Peyer's patch (tissue), 4 donors: Measurements from ENCODE around the gene COMMD4. TPM values are rescaled to one million over a fixed set of nuclear protein-coding genes. Genes with fewer than 3 reads are reported as not detected.
A peak's percentile ranks its signal among the peaks of the same experiment; 100 is the strongest.

Source experiments
- DNase-seq, 3 donors: peaks; one replicate each; pipeline ENCODE4 v3.0.0-alpha.2; 2017 to 2019
- H3K27ac ChIP-seq, 4 donors: fragments of 200-600 bp; sonication (generic); one replicate each; pipeline ENCODE4 v1.5.1; 2016 to 2019
- H3K27me3 ChIP-seq, 2 donors: fragments of 200-600 bp; sonication (generic); one replicate each; pipeline ENCODE4 v1.5.1; 2019
- H3K36me3 ChIP-seq, 3 donors: fragments of 200-600 bp; sonication (generic); one replicate each; pipeline ENCODE4 v1.5.1; 2016 to 2019
- H3K4me1 ChIP-seq, 4 donors: fragments of 200-600 bp; sonication (generic); one replicate each; pipeline ENCODE4 v1.5.1; 2016 to 2019
- H3K4me3 ChIP-seq, 4 donors: fragments of 200-600 bp; sonication (generic); 1 replicate in 3 of 4; 2 replicates in 1 of 4; pipeline ENCODE4 v1.5.1; 2016 to 2019; ENCODE audit warnings: mild to moderate bottlenecking in 1 of 4
- H3K9me3 ChIP-seq, 4 donors: fragments of 200-600 bp; sonication (generic); one replicate each; pipeline ENCODE4 v1.5.1; 2016 to 2019; ENCODE audit warnings: mild to moderate bottlenecking in 1 of 4
- CTCF ChIP-seq, 6 experiments: fragments of 450-650 bp in 4 of 6; fragments of 200-600 bp in 2 of 6; sonication (generic) in 1 of 6; IDR thresholded peaks; one replicate each; pipeline ENCODE4 v1.5.1; 2017 to 2019; ENCODE audit warnings: antibody characterized with exemption in 6 of 6, mild to moderate bottlenecking in 3 of 6, moderate library complexity in 1 of 6
- POLR2A ChIP-seq, 2 donors: fragments of 450-650 bp; IDR thresholded peaks; one replicate each; pipeline ENCODE4 v1.5.1; 2017; ENCODE audit warnings: antibody characterized with exemption in 2 of 2, mild to moderate bottlenecking in 2 of 2, moderate library complexity in 2 of 2
- total RNA-seq, 4 donors: library from RNA; depleted of rRNA; stranded (reverse); fragments of >200 nt; gene quantifications; one replicate each; pipeline ENCODE4 v1.1.0, GENCODE V29; 2016

The COMMD4 gene
- total RNA-seq, 4 donors from 2014 or later, result 54.2 to 107 (median 68.0) TPM

GRCh38 chr15:75362642-75363249 is 26.9 kb downstream of the COMMD4 start:
- TF ChIP-seq CTCF (IDR thresholded peaks at IDR 0.05) (no peak), POLR2A (IDR thresholded peaks at IDR 0.05) (no peak)
- no peaks in the 10 kb centered on the region for H3K27me3 ChIP-seq
- peaks cover 0 to 5% (median 4%) of the 10 kb centered on the region in 4 donors for H3K4me1 ChIP-seq
- no peak overlapping the region for H3K27ac ChIP-seq
- DNase-seq, result peak in 1 of 3 donors; percentile 21
- H3K9me3 ChIP-seq, result no peaks in the 10 kb centered on the region
- no peak overlapping the region for H3K4me3 ChIP-seq
- peaks cover 0 to 89% (median 0%) of the 10 kb centered on the region in 3 donors for H3K36me3 ChIP-seq

GRCh38 chr15:75363786-75364185 is 27.9 kb downstream of the COMMD4 start:
- H3K4me1 ChIP-seq, result peaks cover 0 to 5% (median 4%) of the 10 kb centered on the region in 4 donors
- H3K36me3 ChIP-seq, result peaks cover 0 to 79% (median 0%) of the 10 kb centered on the region in 3 donors
- DNase-seq, result peak in 1 of 3 donors; percentile 43
- H3K4me3 ChIP-seq, result no peak overlapping the region
- TF ChIP-seq CTCF (IDR thresholded peaks at IDR 0.05) (no peak), POLR2A (IDR thresholded peaks at IDR 0.05) (no peak)
- no peak overlapping the region for H3K27ac ChIP-seq
- no peaks in the 10 kb centered on the region for H3K9me3 ChIP-seq
- no peaks in the 10 kb centered on the region for H3K27me3 ChIP-seq

- no peaks in the 10 kb centered on the region for H3K27me3 ChIP-seq
- H3K36me3 ChIP-seq, result peaks cover 0 to 68% (median 0%) of the 10 kb centered on the region in 3 donors
- DNase-seq, result peak in 1 of 3 donors; percentile 41
- H3K27ac ChIP-seq, result no peak overlapping the region
- no peaks in the 10 kb centered on the region for H3K9me3 ChIP-seq
- peaks cover 0 to 16% (median 6%) of the 10 kb centered on the region in 4 donors for H3K4me1 ChIP-seq
- H3K4me3 ChIP-seq, result no peak overlapping the region
- no peak for TF ChIP-seq CTCF (IDR thresholded peaks at IDR 0.05)
- no peak for TF ChIP-seq POLR2A (IDR thresholded peaks at IDR 0.05)
These were observed 29.0 kb downstream of the COMMD4 start for GRCh38 chr15:75364881-75365280.

GRCh38 chr15:75366163-75366562 is 30.3 kb downstream of the COMMD4 start:
- DNase-seq, result no peak
- peaks cover 0 to 20% (median 6%) of the 10 kb centered on the region in 4 donors for H3K4me1 ChIP-seq
- H3K27me3 ChIP-seq, result no peaks in the 10 kb centered on the region
- H3K36me3 ChIP-seq, result peaks cover 0 to 61% (median 0%) of the 10 kb centered on the region in 3 donors
- TF ChIP-seq POLR2A (IDR thresholded peaks at IDR 0.05) (no peak), CTCF (IDR thresholded peaks at IDR 0.05) (no peak)
- H3K9me3 ChIP-seq, result no peaks in the 10 kb centered on the region
- no peak overlapping the region for H3K4me3 ChIP-seq
- H3K27ac ChIP-seq, result no peak overlapping the region

- H3K27ac ChIP-seq, result peak overlapping the region in 1 of 4 donors; percentile 100
- TF ChIP-seq POLR2A (IDR thresholded peaks at IDR 0.05) (no peak), CTCF (IDR thresholded peaks at IDR 0.05) (no peak)
- peaks cover 0 to 61% (median 0%) of the 10 kb centered on the region in 3 donors for H3K36me3 ChIP-seq
- H3K4me1 ChIP-seq, result peaks cover 0 to 20% (median 6%) of the 10 kb centered on the region in 4 donors
- H3K9me3 ChIP-seq, result no peaks in the 10 kb centered on the region
- H3K4me3 ChIP-seq, result no peak overlapping the region
- no peaks in the 10 kb centered on the region for H3K27me3 ChIP-seq
- DNase-seq, result no peak
These were observed 31.1 kb downstream of the COMMD4 start for GRCh38 chr15:75367006-75367405.
